EH (cell line): ENCODE measurements around the gene GTSF1L.
A peak's percentile ranks its signal among the peaks of the same experiment; 100 is the strongest.
"Not testable (repeated sequence)": the region's sequence is repeated elsewhere in the genome, so short reads cannot be mapped to it uniquely, and the experiment has no call there.

Source experiments
- DNase-seq: peaks from one replicate; pipeline ENCODE4 v3.0.0-alpha.2; 2015; ENCODE audit warnings: low read depth

The GTSF1L gene

DNA sequence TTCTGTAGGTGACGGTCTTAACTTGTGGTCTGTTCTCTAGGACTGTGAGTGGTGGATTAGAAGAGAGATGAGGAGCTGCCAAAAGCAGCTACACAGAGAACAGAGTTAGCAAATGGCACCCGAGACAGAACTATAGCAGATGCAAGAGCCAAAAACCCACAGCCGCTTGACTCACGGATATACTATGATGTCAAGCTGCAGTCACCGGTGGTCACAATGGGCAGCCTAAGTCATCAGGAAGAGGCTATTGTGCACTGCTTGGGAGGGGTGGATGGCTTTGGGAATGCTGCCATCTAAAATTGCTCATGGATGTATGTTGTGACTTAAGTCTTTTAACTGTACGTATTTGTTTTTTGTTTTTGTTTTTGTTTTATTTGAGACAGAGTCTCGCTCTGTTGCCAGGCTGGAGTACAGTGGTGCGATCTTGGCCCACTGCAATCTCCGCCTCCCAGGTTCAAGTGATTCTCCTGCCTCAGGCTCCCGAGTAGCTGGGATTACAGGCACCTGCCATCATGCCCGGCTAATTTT, at the start of gene GTSF1L:
Gene GTSF1L (minus strand): TSS at position 192 of the 528 bp plus-strand sequence. CDS start 308 bp downstream, outside the sequence.
- DNase-seq: no peak

DNA sequence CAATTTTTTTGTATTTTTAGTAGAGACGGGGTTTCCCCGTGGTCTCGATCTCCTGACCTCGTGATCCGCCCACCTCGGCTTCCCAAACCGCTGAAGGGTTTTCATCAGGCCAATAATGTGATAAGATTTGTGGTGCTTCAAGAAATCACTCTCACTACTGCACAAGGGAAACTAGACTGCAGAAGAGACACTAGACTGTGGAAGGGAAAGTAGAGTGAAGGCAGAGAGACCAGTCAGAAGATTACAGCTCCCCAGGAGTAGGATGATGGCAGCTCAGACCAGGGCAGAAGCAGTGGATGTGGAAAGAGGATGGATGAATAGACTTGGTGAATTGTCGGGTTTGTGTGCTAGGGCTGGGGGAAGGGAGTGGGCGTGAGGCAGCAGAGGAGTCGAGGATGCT, 48.0 kb upstream of the GTSF1L start:
- DNase-seq: no peak

DNA sequence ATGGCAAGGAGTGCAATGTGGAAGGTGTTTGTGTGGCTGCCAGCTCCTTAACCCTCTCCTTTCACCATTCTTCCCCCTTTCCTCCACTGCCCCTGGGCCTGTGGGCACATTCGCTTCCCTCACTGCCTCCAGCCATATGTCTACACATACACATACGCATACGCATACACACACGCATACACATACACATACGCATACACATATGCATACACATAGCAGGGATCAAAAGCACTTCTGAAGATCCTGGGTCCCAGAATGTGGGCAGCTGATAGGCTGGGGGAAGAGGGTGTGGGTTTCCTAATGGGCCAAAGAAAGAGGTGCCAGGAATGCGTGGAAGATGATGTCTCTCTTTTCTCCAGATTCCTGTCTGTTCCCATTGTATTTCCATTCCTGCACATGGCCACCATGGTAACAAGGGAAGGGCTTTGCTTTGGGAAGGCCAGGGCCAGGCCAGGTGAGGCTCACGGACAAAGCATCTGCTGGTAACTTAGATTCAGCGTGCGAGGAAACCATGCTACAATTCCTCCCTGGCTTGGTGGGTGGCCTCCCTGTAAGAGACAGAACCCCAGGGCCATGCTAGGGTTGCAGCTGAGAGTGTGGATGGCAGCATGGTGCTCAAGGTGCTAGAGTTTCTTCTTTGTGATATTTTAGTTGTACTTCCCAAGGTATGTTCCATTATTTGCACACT, 44.8 kb upstream of the GTSF1L start:
- no peak for DNase-seq

DNA sequence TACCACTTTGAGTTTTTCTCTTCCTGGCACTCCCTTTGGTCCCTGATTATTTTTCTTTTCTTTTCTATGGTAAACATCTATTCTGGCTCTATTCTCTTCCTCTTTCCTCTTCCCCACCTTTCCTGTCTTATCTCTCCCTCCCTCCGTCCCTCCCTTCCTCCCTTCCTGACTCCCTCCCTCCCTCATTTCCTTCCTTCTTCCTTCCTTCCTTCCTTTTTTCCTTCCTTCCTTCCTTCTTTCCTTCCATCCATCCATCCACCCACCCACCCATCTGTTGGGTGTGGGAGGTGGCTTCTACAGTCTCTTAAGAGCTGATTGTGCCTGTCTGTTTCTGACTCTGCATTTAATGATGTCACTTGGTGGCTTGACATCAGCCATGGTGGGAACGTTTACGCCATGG, 43.5 kb upstream of the GTSF1L start:
- no peak for DNase-seq

DNA sequence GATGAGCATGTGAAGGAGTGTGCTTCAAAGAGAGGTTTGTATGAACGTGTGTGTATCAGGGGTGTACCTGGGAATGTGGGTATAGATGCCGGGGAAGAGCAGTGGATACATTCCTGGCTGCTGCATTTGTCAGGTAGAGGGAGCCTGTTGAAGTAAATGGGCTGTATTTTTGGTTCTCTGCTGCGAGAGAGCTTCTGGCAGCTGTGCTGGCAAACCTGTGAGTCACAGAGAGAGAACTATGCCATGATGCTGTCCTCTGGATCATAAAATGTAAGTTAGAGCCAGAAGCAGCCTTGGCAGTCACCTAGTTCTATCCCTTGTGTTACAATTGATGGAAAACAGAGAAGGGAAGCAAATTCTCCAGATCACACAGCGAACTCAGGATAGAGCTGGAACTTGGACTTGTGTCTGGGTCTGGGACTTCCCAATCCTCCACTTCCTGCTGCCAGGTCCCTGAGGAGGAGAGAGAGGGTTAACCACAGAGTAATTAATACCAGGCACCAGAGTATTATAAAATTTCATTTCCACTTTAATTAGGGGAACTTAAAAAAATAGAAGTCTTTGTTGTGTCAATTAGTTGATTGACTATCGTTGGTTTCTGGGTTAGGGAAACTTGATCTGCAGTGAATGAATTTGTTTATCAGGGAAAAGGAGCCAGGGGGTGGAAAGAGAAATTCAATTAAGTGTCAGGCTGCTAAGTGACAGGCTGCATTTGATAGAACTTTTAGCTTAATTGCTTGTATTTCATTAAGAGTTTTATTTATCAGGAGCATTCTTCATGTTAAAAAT, 41.1 kb upstream of the GTSF1L start:
- peak; percentile 66 for DNase-seq

DNA sequence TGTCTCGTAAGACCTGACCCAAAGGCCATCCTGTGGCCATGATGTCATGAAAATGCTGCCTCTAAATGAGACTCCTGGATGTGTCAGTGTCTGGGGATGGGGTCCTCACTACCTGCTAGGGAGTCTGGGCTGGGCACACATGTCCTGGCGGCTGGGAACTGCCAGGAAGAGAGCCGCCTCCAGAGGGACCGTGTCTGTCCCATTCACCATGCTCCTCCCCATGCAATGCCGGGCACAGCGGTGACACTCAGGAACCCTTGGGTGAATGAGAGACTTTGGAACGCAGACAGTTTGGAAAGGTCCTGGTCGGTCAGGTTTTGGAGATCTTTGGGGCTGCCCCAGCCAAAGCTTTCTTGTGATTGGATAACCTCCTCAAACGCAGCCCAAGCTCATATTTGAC, 40.1 kb upstream of the GTSF1L start:
- DNase-seq: no peak

DNA sequence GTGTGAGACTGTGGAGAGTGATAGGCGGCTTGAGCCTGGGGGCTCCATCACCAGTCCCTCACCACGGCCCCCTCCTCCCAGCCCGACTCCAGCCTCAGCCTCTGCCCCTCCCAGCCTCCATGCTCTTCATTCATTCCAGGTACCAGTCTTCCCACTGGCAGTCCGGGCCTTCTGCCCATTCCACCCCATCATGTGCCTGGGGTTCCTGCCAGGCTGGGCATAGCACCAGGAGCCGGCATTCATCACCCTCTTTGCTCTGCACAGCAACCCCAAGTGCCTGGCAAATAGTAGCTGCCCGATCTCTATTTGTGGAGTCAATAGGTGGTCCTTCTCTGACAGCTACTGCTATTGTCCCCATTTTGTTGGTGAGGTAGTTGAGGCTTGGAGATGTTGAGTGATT, 39.6 kb upstream of the GTSF1L start:
- DNase-seq: no peak

DNA sequence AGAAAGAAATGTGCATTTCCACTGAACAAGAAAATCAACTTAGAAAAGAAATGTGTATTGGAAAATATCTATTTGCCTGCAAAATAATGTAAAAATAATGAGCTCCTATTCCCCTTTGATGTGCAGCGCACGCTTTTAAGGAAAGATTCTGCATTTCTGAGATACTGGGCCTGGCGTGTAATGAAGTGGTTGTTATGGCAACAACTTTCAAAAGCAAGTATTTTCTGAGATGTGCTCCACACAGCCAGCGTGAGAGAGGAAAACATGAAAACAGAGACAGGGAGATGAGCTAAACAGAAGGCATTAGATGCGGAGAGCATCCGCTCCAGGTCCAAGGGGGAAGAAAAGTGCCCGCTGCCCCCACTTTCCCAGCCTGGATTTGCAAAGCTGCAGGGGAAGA, 39.1 kb upstream of the GTSF1L start:
- DNase-seq: no peak

DNA sequence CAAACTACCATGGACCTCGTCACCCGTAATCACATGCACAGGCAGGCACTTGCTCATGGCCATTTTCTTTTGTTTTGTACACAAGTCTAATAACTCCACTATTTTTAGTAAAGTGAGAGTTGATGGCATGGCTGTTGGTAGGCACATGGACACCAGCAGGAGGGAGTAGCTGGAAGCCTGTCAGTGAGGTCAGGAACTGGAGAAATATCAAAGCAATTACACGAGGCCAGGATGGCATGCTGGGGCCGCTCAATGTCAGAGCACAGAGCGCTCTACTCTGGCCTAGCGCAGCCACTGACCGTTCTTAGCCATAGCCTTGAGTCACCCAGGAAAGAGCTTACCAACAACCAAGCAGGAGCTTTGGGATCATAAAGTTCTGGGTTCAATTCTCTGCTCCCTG, 36.1 kb upstream of the GTSF1L start:
- no peak for DNase-seq

DNA sequence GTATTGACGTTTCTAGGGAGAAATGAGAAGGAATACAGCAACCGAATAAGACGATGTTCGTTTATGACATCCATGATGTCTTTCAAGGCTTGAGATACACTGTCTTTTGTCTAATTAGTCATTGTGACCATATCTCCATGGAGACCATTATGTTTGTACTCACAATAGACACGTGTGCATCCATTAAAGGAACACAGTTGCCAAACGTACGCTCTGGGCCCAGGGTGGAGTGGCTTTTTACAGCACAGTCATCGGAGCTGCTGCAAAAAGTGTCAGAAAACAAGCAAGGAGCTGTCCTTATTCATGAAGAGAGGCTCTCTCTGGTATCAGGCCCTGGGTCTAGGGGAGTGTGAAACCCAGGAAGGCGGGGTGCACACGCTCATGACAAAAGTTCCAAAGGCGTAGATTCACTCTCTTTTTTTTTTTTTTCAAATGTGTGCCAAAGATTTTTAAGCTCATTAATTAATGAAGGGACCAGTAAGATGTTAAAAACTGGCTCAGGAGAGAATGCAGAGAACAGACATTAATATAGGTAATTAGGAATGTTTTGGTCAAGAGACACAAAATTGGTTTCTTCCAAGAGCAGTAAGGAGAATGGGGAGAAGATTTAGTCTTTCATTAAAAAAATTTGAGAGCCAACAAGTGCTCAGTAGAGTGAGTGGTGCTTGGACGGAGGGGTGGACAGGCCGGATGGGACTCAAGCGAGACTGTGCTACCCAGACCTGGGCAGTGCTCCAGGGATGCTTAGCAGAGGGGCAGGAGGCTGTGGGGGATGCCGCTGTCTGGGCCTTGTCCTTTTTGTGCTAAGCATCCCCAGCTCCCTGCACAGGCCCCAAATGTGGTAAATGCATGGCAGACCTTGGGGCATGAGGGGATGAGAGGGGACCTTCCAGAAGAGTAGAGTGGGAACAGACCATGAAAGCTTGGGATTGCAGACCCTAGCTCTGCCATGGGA, 34.9 kb upstream of the GTSF1L start:
- DNase-seq: no peak

DNA sequence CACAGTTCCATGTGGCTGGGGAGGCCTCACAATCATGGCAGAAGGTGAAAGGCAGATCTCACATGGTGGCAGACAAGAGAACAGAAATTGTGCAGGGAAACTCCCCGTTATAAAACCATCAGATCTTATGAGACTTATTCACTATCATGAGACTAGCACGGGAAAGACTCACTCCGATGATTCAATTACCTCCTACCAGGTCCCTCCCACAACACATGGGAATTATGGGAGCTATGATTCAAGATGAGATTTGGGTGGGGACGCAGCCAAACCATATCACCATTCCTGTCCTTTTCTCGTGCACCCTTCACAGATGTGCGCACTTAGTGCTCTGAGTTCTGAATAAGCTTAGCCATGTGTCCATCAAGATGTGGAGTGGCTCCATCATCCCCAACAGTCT, 31.1 kb upstream of the GTSF1L start:
- DNase-seq: not testable (repeated sequence)

DNA sequence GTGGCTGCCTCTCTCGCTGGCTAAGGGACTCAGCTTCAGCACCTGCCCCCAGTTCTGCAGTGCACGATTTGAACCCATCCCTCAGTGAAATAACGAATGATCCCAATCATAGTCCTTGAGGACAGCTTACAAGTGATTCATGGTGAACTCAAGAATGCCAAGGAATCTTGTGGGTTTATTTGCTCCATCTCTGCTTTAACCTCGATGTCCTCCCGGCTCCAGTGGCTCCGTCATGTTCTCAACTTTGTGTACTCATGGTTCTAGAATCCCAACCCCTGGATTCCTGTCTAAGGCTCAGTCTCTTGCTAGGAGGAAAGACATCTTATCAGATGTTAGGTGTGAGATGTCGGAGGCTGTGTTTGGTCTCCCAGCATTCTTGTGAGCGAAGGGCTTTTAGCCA, 29.0 kb upstream of the GTSF1L start:
- peak; percentile 95 for DNase-seq

DNA sequence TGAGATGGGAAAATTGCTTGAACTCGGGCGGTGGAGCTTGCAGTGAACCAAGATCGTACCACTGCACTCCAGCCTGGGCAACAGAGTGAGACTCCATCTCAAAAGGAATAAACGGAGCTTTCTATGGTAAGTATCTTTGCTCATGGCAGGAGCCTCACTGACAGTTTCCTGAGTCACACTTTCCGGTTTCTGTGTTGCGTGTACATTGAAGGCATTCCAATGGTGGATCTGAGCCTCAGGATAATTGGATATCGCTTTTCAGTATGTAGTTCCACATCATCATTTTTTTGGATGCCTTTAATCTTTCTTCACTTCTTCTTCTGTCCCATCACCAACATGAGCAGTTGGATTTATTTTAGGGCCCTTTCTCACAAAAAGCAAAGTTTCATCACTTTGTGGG, 28.6 kb upstream of the GTSF1L start:
- peak; percentile 91 for DNase-seq

DNA sequence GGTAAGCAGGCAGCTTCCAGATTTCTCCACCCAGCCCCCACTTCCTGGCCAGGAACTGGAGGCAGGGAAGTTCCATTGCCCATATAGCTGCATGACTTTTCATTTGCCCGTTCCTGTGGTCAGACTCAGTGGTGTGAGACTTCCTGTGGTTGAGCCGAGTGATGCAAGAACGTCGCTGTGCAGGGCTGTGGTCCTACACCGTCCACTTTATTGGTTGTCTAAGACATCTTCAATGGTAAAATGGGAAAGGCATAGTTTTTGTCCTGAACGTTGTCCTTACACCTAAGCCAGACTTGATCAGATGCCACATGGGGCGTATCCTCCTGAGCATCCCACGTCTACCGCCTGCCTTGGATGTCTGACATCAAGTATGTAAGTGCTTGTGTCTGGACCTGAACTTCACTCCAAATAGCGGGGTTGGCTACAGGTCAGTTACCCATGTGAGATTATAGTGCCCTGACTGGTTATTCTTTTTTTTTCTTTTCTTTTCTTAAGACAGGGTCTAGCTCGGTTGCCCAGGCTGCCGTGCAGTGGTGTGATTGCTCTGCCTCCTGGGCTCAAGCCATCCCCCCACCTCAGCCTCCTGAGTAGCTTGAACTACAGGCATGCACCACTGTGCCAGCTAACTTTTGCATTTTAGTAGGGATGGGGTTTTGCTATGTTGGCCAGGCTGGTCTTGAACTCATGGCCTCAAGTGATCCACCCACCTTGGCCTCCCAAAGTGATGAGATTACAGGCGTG, 25.9 kb upstream of the GTSF1L start:
- peak; percentile 98 for DNase-seq

DNA sequence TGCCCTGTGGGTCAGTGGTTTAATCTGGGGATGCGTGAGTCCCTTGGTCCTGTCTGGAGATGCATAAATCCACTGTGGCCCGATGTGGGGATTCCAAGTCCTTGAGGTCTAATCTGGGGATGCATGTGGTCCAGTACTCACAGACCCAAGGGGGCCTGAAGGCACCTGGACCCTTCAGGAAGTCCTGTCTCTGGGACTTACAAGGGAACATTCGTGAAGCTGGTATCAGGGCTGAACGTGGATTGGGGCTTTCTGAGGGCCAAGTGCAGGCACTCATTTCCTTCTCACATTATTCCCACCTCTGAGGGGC, 25.2 kb upstream of the GTSF1L start:
- DNase-seq: no peak

DNA sequence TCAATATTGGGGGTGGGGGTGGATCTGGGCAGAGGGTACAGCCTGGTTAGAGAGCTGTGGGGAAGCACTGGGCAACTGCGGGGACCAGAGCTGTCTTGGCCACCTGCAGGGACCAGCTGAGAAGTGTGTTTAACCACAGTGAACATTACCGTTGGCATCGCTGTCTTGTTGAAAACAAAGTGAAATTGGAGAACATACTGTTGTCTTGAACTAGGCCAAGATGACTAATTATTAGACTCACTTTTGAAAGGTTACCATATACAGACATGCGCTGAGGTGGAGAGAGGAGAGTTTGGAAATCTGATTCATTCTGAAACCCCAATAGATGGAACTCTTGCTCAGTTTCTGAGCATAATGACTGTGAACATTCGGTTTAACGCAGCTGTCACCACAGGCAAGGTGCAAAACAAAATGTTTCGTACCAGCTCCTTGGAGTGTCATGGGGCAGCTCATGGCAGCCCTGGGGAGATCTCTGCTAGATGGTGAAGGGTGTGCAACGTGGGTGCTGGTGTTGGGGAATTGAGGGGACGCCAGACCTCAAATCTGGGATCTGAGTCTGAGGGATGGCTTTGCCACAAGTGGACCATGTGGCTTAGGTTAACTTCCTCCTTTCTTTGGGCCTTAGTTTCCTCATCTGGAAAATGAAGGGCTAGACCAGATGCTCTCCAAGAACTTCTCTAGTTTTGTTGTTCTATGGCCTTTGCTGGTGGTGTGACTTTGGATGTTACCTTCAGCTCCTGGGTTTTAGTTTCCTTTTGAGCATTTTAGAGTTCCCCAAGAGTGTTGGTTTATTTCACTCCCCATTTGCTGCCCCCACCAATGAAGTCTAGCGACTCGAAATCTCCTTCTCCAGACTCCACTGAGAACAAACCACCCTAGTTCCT, 24.6 kb upstream of the GTSF1L start:
- DNase-seq: peak; percentile 84

DNA sequence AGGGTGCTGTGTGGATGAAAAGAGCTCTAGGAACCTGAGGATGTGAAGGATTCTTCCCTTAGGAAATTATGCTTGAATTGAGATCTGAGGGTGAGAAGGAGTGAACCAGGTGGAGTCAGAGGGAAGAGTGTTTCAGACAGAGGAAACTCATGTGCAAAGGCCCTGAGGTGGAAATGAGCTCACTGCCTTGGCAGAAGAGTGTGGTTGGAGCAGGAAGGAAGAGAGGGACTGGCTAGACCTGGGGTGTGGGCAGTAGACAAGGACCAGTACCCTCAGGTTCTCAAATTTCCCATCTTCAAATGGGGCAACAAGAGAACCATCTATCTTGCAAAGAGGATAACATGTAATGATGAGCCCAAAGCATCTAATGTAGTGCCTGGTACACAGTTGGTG, 24.0 kb upstream of the GTSF1L start:
- no peak for DNase-seq

DNA sequence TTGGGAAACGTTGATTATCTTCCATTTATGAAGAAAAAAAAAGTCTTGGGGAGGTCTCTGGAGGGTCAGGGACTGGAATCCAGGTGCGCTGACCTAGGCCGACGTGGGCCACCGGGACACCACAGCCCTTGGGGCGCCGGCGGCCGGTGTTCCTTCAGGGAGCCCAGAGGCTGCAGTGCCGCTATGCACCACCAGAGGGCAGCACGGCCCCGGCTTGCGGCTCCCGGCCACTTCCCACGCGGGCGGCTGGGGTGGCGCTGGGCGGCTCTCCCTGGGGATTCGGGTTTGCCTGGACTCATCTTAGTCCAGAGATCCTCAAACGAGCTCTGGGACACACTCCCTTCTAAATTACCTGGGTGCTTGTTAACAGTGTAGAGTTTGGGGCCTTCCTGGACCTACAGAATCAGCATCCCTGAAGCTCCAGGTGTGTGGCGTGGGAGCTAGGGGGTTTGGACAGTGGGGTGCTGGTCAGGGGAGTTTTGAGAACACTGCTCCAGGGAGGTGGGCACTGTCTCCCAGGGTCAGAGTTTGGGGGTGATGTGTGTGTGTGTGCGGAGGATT, 23.0 kb upstream of the GTSF1L start:
- peak; percentile 71 for DNase-seq

DNA sequence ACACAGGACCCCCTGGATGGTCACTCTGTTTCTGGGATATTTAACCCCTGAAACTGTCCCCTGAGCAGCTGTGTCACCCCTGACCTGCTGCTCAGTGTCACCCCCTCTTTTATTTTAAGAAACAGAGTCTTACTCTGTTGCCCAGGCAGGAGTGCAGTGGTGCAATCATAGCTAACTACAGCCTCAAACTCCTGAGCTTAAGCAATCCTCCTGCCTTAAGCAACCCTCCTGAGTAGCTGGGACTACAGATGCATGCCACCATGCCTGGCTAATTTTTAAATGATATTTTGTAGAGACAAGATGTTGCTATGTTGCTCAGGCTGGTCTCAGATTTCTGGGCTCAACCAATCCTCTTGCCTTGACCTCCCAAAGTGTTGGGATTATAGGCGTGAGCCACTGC, 21.5 kb upstream of the GTSF1L start:
- DNase-seq: peak; percentile 25

DNA sequence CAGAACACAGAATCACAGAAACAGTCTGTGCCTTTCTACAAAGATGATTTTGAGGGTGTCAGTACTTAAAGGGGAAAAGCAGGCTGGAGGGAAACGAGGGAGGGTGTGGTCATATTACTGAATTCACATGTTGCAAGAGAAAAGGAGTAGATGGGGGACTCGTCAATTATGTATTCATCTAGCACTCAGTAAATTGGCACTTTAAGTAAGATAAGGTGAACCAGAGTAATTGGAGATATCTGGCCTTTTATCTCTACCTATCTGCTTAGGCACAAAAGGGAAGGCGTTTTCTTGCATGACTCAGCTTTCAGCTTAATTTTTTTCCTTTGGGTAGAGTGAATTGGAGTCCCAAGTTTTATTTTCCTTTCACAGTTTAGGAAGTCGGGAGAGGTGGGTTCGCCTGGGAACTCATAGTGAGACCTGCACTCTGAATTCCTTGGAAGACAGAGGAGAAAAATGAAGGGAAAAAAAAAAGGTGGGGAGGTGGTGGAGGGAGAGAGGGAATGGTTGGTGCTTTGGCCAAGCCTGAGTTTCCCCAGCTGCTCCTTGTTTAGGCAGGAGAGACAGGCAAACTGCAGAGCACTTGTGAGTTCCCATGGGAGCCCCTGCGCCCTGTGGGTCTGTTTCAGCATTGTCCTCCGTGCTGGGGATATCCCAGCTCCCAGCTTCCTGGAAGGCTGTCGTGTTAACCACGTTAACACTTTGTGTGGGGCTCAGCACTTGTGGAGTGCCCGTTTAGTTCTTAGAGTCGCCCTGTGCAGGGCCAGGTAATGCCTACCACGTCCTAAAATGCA, 19.7 kb upstream of the GTSF1L start:
- DNase-seq: no peak
